ENCODE data around the gene RERE.

- TF ChIP-seq CTCF (IDR thresholded peaks at IDR 0.05; ENCODE audit: poor library complexity) (no peak), EZH2 (IDR thresholded peaks at IDR 0.05; ENCODE audit: borderline replicate concordance) (no peak), EZH2phosphoT487 (IDR thresholded peaks at IDR 0.05; ENCODE audit: low read depth, severe bottlenecking, unreplicated experiment) (no peak)
Observed at GRCh38 chr1:8367571-8368194, 449.8 kb downstream of the RERE start.

Data from hepatocyte (in vitro differentiated cells).